ENCODE measurements around the gene CABCOCO1. TPM values are rescaled to one million over a fixed set of nuclear protein-coding genes. Genes with fewer than 3 reads are reported as not detected.
A peak's percentile ranks its signal among the peaks of the same experiment; 100 is the strongest.

The CABCOCO1 gene
- total and polyA plus RNA-seq, 2 of the 13 experiments (the other 11 are each of a cell fraction or from before 2014, with no cell fraction given): not detected

DNA sequence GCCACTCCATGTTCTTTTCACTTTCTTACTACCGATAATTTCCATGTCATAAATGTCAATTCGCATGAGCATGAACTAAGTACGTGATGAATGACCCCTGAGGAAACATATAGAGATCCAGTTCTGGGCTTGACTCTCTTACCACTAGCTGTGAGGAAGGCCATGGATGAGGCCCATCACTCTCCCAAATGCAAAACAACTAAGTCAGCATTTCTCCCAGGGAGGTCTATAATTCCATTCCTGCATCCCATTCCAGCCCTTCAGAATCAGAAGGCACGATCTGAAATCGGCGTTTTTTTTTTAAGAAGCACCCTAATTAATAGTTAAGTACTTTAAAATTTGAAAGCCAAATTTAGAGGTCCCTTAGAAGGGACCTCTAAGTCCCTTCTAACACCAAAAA lies 116.5 kb downstream of the CABCOCO1 start:
- POLR2A ChIA-PET: no interaction called here
- H3K4me1 ChIP-seq (ENCODE audit: insufficient read depth, low read length): no peaks in the 10 kb centered on the region

DNA sequence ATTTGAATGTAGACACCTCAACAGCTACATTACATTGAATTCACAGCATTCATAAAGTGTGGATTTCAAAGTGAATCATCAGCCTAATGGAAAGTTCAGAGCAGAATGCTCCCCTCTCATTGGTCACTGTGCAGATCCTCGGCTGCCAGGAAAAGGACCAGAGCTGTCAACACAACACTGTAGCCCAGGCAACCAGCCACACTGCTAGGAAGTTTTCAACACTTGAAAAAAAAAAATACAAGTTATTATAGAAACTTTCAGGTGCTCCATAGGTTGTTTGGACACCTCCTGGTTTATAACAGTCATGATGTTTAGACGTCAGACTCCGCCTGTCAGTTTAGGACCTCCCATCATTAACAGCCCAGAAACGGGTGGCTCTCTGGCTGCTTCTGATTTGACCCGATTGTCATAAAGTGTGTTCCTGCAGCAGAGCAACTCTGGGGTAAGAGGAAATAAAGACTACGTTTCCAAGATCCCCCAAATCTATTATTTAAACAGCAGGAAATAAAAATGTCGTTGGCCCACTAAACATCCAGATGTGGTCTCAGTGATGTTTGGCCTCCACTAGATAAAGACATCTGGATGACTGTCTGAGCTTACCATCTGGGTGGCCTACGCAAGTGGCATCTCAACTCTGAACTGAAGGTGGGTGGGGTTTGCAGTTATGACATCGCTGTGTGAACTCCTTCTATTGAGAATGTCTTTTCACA lies 117.4 kb downstream of the CABCOCO1 start:
- H2AFZ ChIP-seq (ENCODE audit: low read length): no peak overlapping the region
- ATAC-seq: no peak
- WGBS (ENCODE audit: low lambda C conversion rate): 45% methylated on average over 9 of the region's 9 CpGs
- TF ChIP-seq, protein P1, sequence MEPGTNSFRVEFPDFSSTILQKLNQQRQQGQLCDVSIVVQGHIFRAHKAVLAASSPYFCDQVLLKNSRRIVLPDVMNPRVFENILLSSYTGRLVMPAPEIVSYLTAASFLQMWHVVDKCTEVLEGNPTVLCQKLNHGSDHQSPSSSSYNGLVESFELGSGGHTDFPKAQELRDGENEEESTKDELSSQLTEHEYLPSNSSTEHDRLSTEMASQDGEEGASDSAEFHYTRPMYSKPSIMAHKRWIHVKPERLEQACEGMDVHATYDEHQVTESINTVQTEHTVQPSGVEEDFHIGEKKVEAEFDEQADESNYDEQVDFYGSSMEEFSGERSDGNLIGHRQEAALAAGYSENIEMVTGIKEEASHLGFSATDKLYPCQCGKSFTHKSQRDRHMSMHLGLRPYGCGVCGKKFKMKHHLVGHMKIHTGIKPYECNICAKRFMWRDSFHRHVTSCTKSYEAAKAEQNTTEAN (CRISPR knock-in tag; conservative IDR thresholded peaks at IDR 0.05): no peak
- TF ChIP-seq ZNF121 (CRISPR knock-in tag; IDR thresholded peaks at IDR 0.05): no peak
- no peak for TF ChIP-seq ATF1 (CRISPR knock-in tag; IDR thresholded peaks at IDR 0.05)
- TF ChIP-seq RXRA (CRISPR knock-in tag; IDR thresholded peaks at IDR 0.05): no peak
- no peak for TF ChIP-seq SCMH1 (CRISPR knock-in tag; IDR thresholded peaks at IDR 0.05; ENCODE audit: borderline replicate concordance)
- TF ChIP-seq HOXA9 (CRISPR knock-in tag; IDR thresholded peaks at IDR 0.05; ENCODE audit: borderline replicate concordance): no peak
- TF ChIP-seq, protein P2, sequence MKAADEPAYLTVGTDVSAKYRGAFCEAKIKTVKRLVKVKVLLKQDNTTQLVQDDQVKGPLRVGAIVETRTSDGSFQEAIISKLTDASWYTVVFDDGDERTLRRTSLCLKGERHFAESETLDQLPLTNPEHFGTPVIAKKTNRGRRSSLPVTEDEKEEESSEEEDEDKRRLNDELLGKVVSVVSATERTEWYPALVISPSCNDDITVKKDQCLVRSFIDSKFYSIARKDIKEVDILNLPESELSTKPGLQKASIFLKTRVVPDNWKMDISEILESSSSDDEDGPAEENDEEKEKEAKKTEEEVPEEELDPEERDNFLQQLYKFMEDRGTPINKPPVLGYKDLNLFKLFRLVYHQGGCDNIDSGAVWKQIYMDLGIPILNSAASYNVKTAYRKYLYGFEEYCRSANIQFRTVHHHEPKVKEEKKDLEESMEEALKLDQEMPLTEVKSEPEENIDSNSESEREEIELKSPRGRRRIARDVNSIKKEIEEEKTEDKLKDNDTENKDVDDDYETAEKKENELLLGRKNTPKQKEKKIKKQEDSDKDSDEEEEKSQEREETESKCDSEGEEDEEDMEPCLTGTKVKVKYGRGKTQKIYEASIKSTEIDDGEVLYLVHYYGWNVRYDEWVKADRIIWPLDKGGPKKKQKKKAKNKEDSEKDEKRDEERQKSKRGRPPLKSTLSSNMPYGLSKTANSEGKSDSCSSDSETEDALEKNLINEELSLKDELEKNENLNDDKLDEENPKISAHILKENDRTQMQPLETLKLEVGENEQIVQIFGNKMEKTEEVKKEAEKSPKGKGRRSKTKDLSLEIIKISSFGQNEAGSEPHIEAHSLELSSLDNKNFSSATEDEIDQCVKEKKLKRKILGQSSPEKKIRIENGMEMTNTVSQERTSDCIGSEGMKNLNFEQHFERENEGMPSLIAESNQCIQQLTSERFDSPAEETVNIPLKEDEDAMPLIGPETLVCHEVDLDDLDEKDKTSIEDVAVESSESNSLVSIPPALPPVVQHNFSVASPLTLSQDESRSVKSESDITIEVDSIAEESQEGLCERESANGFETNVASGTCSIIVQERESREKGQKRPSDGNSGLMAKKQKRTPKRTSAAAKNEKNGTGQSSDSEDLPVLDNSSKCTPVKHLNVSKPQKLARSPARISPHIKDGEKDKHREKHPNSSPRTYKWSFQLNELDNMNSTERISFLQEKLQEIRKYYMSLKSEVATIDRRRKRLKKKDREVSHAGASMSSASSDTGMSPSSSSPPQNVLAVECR (CRISPR knock-in tag; IDR thresholded peaks at IDR 0.05; ENCODE audit: borderline replicate concordance): no peak
- TF ChIP-seq, protein P3, sequence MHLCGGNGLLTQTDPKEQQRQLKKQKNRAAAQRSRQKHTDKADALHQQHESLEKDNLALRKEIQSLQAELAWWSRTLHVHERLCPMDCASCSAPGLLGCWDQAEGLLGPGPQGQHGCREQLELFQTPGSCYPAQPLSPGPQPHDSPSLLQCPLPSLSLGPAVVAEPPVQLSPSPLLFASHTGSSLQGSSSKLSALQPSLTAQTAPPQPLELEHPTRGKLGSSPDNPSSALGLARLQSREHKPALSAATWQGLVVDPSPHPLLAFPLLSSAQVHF (CRISPR knock-in tag; IDR thresholded peaks at IDR 0.05): no peak
- no peak for TF ChIP-seq BRD4 (CRISPR knock-in tag; IDR thresholded peaks at IDR 0.05)
- no peak for TF ChIP-seq RAD21 (CRISPR knock-in tag; IDR thresholded peaks at IDR 0.05)

More for the DNA sequence above, 116.5 kb downstream of the CABCOCO1 start:
- DNase-seq (ENCODE audit: low spot score) (no peak), ATAC-seq (no peak), FAIRE-seq (no peak)
- no peak overlapping the region for H3K4me2 ChIP-seq (ENCODE audit: low read depth, low read length)
- H3K4me3 ChIP-seq (replicated peaks in 1 of 3; ENCODE audit: insufficient read depth in 1 of 3, low read depth in 2 of 3, low read length in 3 of 3): no peak overlapping the region
- no peaks in the 10 kb centered on the region for H3K9me3 ChIP-seq (ENCODE audit: low read length)
- H4K20me1 ChIP-seq (ENCODE audit: insufficient read depth, low read length): no peaks in the 10 kb centered on the region
- H3K79me2 ChIP-seq (ENCODE audit: insufficient read depth, low read length): no peaks in the 10 kb centered on the region
- H3K36me3 ChIP-seq (replicated peaks in 1 of 2; ENCODE audit: control insufficient read depth in 1 of 2, insufficient read depth in 2 of 2, low read length in 2 of 2): no peaks in the 10 kb centered on the region
- intact Hi-C loops (cut with micrococcal nuclease; ENCODE audit: unreplicated experiment): no loop called here
- WGBS (ENCODE audit: low lambda C conversion rate): 45% methylated on average over 6 of the region's 6 CpGs
- no peaks in the 10 kb centered on the region for H3K27me3 ChIP-seq (ENCODE audit: control insufficient read depth in 1 of 2, insufficient read depth in 2 of 2, low read length in 2 of 2)
- in situ Hi-C loops (cut with HindIII; ENCODE audit: extremely low pct_ligation_motif_present, low pct_unique_long_range_greater_than_20kb): no loop called here
- TF ChIP-seq MAFK (conservative IDR thresholded peaks at IDR 0.05 in 1 of 2, IDR thresholded peaks at IDR 0.05 in 1 of 2; ENCODE audit: low read length in 2 of 2) (peak; percentile 85 to 87), CBX1 (IDR thresholded peaks at IDR 0.05; ENCODE audit: low read depth) (no peak), MAFF (IDR thresholded peaks at IDR 0.05; ENCODE audit: low read depth, low read length) (peak; percentile 76), KDM6A (CRISPR knock-in tag; IDR thresholded peaks at IDR 0.05; ENCODE audit: low read depth) (no peak), NFYB (CRISPR knock-in tag; IDR thresholded peaks at IDR 0.05) (no peak), ZSCAN12 (CRISPR knock-in tag; IDR thresholded peaks at IDR 0.05) (no peak)
- no peak overlapping the region for H3K27ac ChIP-seq (ENCODE audit: extremely low read length, insufficient read depth, low read length)
- no peak overlapping the region for H2AFZ ChIP-seq (ENCODE audit: low read length)
- no TSS peak for BruUV-seq (replicated peaks)
- no peak overlapping the region for H3K9ac ChIP-seq (ENCODE audit: insufficient read depth, low read depth, low read length)
- CTCF ChIA-PET (ENCODE audit: low intra/inter-chr PET ratio, low total read pairs): no interaction called here

More for the DNA sequence above, 117.4 kb downstream of the CABCOCO1 start:
- no peak overlapping the region for H3K27ac ChIP-seq (ENCODE audit: extremely low read length, insufficient read depth, low read length)
- no peaks in the 10 kb centered on the region for H3K27me3 ChIP-seq (ENCODE audit: control insufficient read depth in 1 of 2, insufficient read depth in 2 of 2, low read length in 2 of 2)
- BruUV-seq (replicated peaks): no TSS peak
- H3K36me3 ChIP-seq (replicated peaks in 1 of 2; ENCODE audit: control insufficient read depth in 1 of 2, insufficient read depth in 2 of 2, low read length in 2 of 2): no peaks in the 10 kb centered on the region
- FAIRE-seq: no peak
- H3K79me2 ChIP-seq (ENCODE audit: insufficient read depth, low read length): no peaks in the 10 kb centered on the region
- intact Hi-C loops (cut with micrococcal nuclease; ENCODE audit: unreplicated experiment) (no loop called here), in situ Hi-C loops (cut with HindIII; ENCODE audit: extremely low pct_ligation_motif_present, low pct_unique_long_range_greater_than_20kb) (no loop called here)
- POLR2A ChIA-PET: no interaction called here
- CTCF ChIA-PET (ENCODE audit: low intra/inter-chr PET ratio, low total read pairs): no interaction called here
- H3K4me3 ChIP-seq (replicated peaks in 1 of 3; ENCODE audit: insufficient read depth in 1 of 3, low read depth in 2 of 3, low read length in 3 of 3): no peak overlapping the region
- no peaks in the 10 kb centered on the region for H3K9me3 ChIP-seq (ENCODE audit: low read length)
- H3K4me2 ChIP-seq (ENCODE audit: low read depth, low read length): no peak overlapping the region
- no peak for DNase-seq (ENCODE audit: low spot score)
- H3K4me1 ChIP-seq (ENCODE audit: insufficient read depth, low read length): no peaks in the 10 kb centered on the region
- no peaks in the 10 kb centered on the region for H4K20me1 ChIP-seq (ENCODE audit: insufficient read depth, low read length)
- no peak overlapping the region for H3K9ac ChIP-seq (ENCODE audit: insufficient read depth, low read depth, low read length)

Measured in HepG2 (cell line).